Aorta (tissue), 5 donors: ENCODE data around the gene CD180. TPM values are rescaled to one million over a fixed set of nuclear protein-coding genes. Genes with fewer than 3 reads are reported as not detected.

Experiments used
- ATAC-seq: fragments of 200-7000 bp; cut with Tn5 transposase; one replicate; pipeline ENCODE4 v1.9.1; 2022; ENCODE audit warnings: moderate library complexity; ENCODE audit not compliant: low FRiP score
- DNase-seq, 2 donors: peaks; one replicate each; pipeline ENCODE4 v3.0.0-alpha.2; 2020
- H3K27ac ChIP-seq, 2 donors: one replicate each; pipeline ENCODE4 v1.5.1; 2013; ENCODE audit warnings: low read length in 2 of 2, mild to moderate bottlenecking in 2 of 2, moderate library complexity in 2 of 2, control low read depth in 1 of 2, inconsistent platforms in 1 of 2, low read depth in 1 of 2
- H3K27me3 ChIP-seq, 2 donors: one replicate each; pipeline ENCODE4 v1.6.1; 2013; ENCODE audit warnings: control low read depth in 1 of 2, low read length in 1 of 2, mild to moderate bottlenecking in 1 of 2, moderate library complexity in 1 of 2; ENCODE audit not compliant: insufficient read depth in 2 of 2, control insufficient read depth in 1 of 2
- H3K36me3 ChIP-seq, 2 donors: one replicate each; pipeline ENCODE4 v1.6.1; 2013; ENCODE audit warnings: control low read depth in 1 of 2, low read length in 1 of 2, mild to moderate bottlenecking in 1 of 2; ENCODE audit not compliant: insufficient read depth in 2 of 2, control insufficient read depth in 1 of 2
- H3K4me1 ChIP-seq, 2 donors: one replicate each; pipeline ENCODE4 v1.6.1; 2013; ENCODE audit warnings: low read length in 2 of 2, control low read depth in 1 of 2, mild to moderate bottlenecking in 1 of 2, moderate library complexity in 1 of 2; ENCODE audit not compliant: insufficient read depth in 2 of 2, control insufficient read depth in 1 of 2
- H3K4me3 ChIP-seq, 2 donors: one replicate each; pipeline ENCODE4 v1.5.1; 2013; ENCODE audit warnings: low read length in 2 of 2, control low read depth in 1 of 2, mild to moderate bottlenecking in 1 of 2
- H3K9me3 ChIP-seq: one replicate; pipeline ENCODE4 v1.6.1; 2013; ENCODE audit warnings: mild to moderate bottlenecking, low read length; ENCODE audit not compliant: control insufficient read depth
- WGBS, 2 donors: extraction: QIAGEN DNeasy Blood & Tissue Kit; methylation state at CpG; one replicate each; pipeline ENCODE4 v1.1.7; 2013; 5-methylcytosine and 5-hydroxymethylcytosine counted together
- intact Hi-C, 2 donors: fragments of 100-400 bp; cut with DNase I; formaldehyde crosslinking; loops; one replicate each; pipeline versions ENCODE4 v1.14.2 to v1.15.0; 2022
- polyA plus RNA-seq, 2 donors: library from polyadenylated mRNA; stranded (reverse); fragments of 200-250 nt; gene quantifications; one replicate each; pipeline ENCODE4 v1.2.3, GENCODE V29; 2013
- total RNA-seq, 2 donors: library from RNA; stranded (reverse); fragmentation: NEBNext Ultra II Directional; extraction: Animal tissue kit (Norgen Biotek cat#: 25700); gene quantifications; one replicate each; pipeline ENCODE4 v1.2.1, GENCODE V29; 2021
- donor health status: healthy with polysubstance abuse.
- donor health status: Bipolar disorder and iron deficiency.
- donor health status: DM: no; HTN: no; CAD: no.
- donor health status: DM: no; HTN: no; CAD: no.
- donor health status: DM: yes; HTN: yes; CAD: no.

Gene CD180
- total and polyA plus RNA-seq, 4 donors = 0.18 to 3.0 (median 1.5) TPM

DNA sequence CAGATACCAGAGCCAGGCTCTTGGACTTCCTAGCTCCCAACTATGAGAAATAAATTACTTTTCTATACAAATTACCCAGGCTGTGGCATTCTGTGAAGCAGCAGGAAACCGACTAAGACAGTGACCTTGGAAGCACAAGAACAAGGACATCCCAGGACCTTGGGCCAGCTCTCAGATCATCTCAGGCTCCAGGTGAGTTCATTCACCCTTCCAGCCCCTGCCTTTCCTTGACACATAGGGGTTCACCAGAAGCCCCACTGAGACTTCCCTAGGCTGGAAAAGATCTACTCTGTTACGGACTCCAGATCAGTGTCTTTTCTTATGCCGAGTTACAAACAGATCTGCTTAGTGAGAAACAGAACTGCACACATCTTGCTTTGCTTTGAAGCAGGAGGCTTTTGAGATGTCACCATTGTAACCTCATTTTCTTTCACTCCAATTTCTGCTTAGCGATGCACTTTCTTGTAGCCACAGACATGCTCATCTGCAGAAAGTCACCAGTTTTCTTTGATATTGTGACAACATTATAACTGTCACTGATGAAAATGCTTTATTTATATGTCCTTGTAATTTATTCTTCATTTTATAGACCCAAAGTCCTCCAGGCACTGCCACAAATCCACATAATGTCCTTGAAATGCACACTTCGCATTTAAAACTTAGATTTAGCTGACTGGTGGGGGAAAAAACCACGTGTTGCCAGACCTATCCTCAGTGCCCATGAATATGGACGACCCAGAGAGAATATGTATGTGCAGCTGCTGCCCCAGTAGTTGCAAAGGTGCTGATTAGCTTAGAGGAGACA lies 8.1 kb downstream of the CD180 start:
- Histone ChIP-seq H3K4me3 (no peak overlapping the region), H3K27ac (no peak overlapping the region), H3K36me3 (no peaks in the 10 kb centered on the region), H3K27me3 (no peaks in the 10 kb centered on the region), H3K9me3 (no peaks in the 10 kb centered on the region), H3K4me1 (no peaks in the 10 kb centered on the region)
- DNase-seq (no peak), ATAC-seq (no peak)
- 93% methylated on average over 7 of the region's 7 CpGs for WGBS, 2 donors
- intact Hi-C loops = no loop called here

DNA sequence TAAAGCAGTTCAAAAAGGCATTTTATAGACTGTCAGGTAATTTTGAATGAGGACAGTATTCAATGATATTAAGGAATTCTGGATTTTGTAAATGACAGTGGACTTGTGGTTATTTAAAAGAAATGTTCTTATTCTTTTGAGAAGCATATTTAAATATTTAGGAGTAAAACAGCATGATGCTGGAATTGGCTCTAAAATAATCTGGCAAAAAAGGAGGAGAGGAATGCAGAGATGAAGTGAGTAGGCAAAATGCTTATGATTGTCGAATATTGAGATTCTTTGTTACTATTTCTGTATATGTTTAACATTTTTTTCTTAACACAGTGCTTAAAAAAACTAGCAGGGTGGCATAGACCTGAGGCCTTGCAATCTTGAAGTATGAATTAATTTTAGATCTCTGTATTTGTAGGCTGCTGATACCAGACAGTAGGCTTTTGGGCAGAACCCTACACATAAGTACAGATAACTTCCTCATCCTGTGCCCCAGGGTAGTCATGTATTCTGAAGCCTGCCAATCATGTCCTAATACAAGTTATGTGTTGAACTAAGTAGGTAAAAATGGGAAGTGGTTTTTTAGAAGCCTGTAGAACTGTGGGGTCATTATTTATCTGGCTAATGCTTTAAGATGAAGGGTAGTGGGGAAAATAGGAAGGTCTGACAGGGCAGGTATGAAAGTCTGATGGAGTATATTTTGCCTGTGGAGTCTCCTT lies 9.4 kb downstream of the CD180 start:
- 9 to 15% methylated on average over 1 of the region's 1 CpG for WGBS, 2 donors
- Histone ChIP-seq H3K4me1 (no peaks in the 10 kb centered on the region), H3K36me3 (no peaks in the 10 kb centered on the region), H3K27ac (no peak overlapping the region), H3K27me3 (no peaks in the 10 kb centered on the region), H3K9me3 (no peaks in the 10 kb centered on the region), H3K4me3 (no peak overlapping the region)
- no peak for DNase-seq
- no peak for ATAC-seq
- intact Hi-C loops = no loop called here

DNA sequence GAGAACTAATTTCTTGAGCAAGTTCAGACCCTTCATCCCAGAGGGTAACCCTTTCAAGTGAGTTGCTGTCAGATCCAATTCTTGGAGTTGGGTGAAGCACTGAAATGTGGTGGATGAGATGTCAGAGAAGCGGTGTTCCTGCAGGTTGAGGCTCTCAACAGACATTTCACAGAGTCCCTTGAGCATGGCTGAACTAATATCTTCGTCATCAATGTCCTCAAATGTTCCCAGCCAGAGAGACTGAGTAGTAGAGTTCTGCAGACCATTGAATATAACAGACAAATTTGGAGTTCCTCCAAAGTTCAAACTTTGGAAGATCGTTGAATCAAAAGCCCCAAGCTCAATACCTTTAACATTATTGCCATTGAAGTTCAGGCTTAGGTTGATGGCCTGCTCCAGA lies 12.7 kb downstream of the CD180 start:
- Histone ChIP-seq H3K4me3 (no peak overlapping the region), H3K4me1 (no peaks in the 10 kb centered on the region), H3K9me3 (no peaks in the 10 kb centered on the region), H3K27ac (no peak overlapping the region), H3K27me3 (no peaks in the 10 kb centered on the region), H3K36me3 (no peaks in the 10 kb centered on the region)
- ATAC-seq = no peak
- DNase-seq = no peak
- intact Hi-C loops = no loop called here
- 97 to 98% methylated on average over 3 of the region's 3 CpGs for WGBS, 2 donors

DNA sequence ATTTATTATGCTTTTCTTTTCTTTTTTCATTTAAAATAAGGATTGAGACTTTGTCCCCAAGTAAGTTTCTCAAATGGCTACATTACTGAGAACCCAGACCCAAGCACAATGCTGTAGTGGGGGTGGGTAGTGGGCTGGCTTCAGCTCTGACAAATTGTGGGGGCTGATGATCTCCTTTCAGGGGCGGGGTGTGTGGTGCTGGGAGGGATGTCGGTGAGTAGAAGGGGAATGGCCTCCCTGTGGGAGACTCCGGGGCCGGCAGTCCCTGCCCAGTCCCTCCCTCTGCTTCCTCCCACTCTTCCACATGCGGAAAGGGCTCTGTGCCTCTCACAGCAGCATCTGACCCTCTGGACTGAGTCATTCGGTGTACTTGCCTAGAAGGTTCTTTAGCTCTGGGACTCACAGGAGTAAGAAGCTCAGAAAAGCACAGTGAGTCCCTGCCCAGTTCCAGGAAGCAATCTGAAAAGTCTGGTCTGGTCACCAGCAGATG lies 14.3 kb downstream of the CD180 start:
- intact Hi-C loops = no loop called here
- Histone ChIP-seq H3K4me1 (no peaks in the 10 kb centered on the region), H3K9me3 (no peaks in the 10 kb centered on the region), H3K36me3 (no peaks in the 10 kb centered on the region), H3K27ac (peak overlapping the region in 1 of 2 donors; percentile 10), H3K27me3 (no peaks in the 10 kb centered on the region), H3K4me3 (no peak overlapping the region)
- 0 to 2% methylated on average over 6 of the region's 6 CpGs for WGBS, 2 donors
- peak; percentile 86 to 87 for DNase-seq
- peak; percentile 81 for ATAC-seq

DNA sequence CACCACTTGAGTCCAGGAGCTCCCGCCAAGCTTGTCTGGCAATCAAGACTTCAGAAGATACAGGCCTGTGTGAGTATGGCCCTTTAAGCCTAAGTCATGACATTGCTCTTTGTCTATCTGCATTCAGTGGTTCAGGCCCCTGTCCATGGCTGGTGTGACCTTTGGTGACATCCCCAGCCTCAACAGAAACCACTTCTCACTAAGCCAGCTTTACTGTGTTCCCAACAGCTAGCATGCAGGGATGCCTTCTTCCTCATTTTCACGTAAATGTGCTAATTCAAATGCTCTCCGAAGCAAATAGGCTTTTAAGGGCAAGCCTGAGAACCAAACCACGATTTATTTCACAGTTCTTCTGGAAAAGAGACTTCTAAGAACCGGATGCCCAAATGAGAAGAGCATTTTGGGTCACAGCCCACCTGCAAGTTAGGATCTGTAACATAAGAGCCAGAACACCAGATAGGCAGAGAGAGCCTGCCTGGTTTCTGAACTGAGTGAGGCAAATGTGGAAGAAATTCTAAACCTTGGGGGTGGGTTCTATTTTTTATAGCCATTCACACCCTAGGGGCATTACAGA lies 14.9 kb downstream of the CD180 start:
- Histone ChIP-seq H3K9me3 (no peaks in the 10 kb centered on the region), H3K36me3 (no peaks in the 10 kb centered on the region), H3K4me1 (no peaks in the 10 kb centered on the region), H3K27ac (peak overlapping the region; percentile 10 to 26), H3K27me3 (no peaks in the 10 kb centered on the region), H3K4me3 (no peak overlapping the region)
- WGBS, 2 donors = 52 to 53% methylated on average over 5 of the region's 5 CpGs
- ATAC-seq (no peak), DNase-seq (no peak)
- intact Hi-C loops = loop anchor here in 1 of 2 donors (2.0 kb wide), 1 partner anchor 15 kb away; no protein-coding TSS in a partner anchor

DNA sequence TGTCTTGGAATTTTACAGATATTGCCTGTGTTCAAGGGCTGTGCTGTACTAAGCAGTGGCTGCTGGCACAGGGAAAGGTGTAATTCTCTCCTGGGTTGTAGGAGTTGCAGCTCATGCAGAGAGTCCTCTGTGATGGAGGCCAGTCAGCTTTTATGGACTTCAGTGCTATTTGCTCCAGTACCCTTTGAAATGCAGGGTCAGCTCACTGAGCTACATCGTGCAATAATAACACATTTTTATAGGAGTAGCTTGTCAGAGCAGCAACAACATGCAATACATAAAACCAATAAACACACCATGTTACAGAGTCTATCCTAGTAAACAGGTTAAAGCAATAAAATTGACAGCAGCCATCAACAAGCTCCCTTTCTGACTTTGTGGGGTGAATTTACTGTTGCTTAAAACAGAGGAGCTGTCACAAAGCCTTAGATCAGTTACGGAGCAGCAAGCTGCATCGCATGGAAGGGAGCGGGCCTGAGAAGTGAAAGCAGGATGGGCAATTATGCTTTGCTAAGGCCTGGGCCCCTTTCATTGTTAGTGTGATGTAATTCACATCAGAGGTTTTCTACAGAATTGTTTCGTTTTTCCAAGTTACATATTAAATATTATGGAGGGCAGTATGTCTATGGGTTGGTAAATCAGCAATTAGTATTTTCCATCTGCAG lies 16.8 kb downstream of the CD180 start:
- Histone ChIP-seq H3K4me3 (no peak overlapping the region), H3K9me3 (no peaks in the 10 kb centered on the region), H3K36me3 (no peaks in the 10 kb centered on the region), H3K27ac (no peak overlapping the region), H3K27me3 (no peaks in the 10 kb centered on the region), H3K4me1 (no peaks in the 10 kb centered on the region)
- DNase-seq (no peak), ATAC-seq (no peak)
- 93 to 96% methylated on average over 5 of the region's 5 CpGs for WGBS, 2 donors
- intact Hi-C loops = loop anchor here in 1 of 2 donors (2.0 kb wide), 1 partner anchor 13 kb away; no protein-coding TSS in a partner anchor

DNA sequence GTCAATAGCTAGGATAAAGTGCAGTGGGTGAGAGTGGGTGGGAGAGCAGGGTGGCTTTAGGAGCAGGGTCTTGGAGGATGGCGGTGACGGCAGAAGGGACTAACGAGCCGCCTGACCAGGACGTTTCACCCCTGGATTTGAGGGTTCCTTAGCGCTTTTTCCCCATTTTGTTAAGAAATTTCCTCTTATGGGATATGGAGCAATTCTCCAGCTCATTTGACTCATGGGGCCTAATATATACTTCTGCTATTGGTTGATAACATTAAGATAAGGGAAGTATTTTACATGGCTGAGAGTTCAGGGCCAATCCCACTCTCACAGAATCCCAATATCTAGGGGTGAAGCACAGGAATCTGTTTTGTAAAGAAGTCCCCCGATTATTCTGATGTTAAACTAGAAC lies 17.6 kb downstream of the CD180 start:
- DNase-seq (no peak), ATAC-seq (no peak)
- H3K27me3 ChIP-seq = no peaks in the 10 kb centered on the region
- WGBS, 2 donors = 96 to 97% methylated on average over 7 of the region's 7 CpGs
- no peak overlapping the region for H3K4me3 ChIP-seq
- H3K36me3 ChIP-seq = no peaks in the 10 kb centered on the region
- H3K9me3 ChIP-seq = no peaks in the 10 kb centered on the region
- H3K4me1 ChIP-seq = no peaks in the 10 kb centered on the region
- no peak overlapping the region for H3K27ac ChIP-seq
- intact Hi-C loops = no loop called here

DNA sequence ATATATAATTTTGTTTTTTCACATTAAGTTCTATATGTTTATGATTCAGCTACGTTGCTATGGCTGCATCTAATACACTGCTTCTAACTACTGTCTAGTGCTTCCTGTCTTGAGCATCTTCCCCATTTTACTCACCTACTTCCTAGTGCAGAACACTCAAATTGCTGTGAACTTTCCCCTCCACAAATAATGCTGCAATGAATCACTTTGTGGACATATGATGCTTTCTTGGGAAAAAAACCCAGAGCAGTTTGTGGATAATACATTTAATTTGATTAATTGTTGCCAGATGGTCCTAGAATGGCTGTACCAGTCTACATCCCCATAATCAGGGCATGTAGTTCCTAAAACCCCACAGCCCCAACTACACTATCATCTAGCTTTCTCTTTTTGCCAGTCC lies 18.5 kb downstream of the CD180 start:
- intact Hi-C loops = no loop called here
- ATAC-seq = no peak
- H3K27me3 ChIP-seq = no peaks in the 10 kb centered on the region

More for the DNA sequence above, 18.5 kb downstream of the CD180 start:
- Histone ChIP-seq H3K4me3 (no peak overlapping the region), H3K4me1 (no peaks in the 10 kb centered on the region), H3K36me3 (no peaks in the 10 kb centered on the region), H3K27ac (no peak overlapping the region), H3K9me3 (no peaks in the 10 kb centered on the region)
- WGBS, 2 donors = 78 to 87% methylated on average over 1 of the region's 1 CpG
- DNase-seq = no peak
